SK-N-SH (cell line): ENCODE results near the gene HIBADH. TPM values are rescaled to one million over a fixed set of nuclear protein-coding genes. Genes with fewer than 3 reads are reported as not detected.
A peak's percentile ranks its signal among the peaks of the same experiment; 100 is the strongest.

Source experiments
- CTCF ChIA-PET: fragments of 300-600, 350-600 bp; formaldehyde crosslinking; extraction: SDS; loops from one replicate; lab custom pipeline; 2021; lab: Yijun Ruan, JAX
- POLR2A ChIA-PET: fragments of 350-600 bp; sonication (Branson Sonifier 250); formaldehyde crosslinking; extraction: SDS; loops from one replicate; lab custom pipeline; 2020; ENCODE audit warnings: antibody characterized with exemption, inconsistent platforms; lab: Yijun Ruan, JAX
- DNase-seq: peaks from one replicate; pipeline ENCODE4 v3.0.0; 2012
- H2AFZ ChIP-seq: fragments of 200-600 bp; sonication (generic); 2 replicates; pipeline ENCODE4 v1.8.1; 2016; ENCODE audit warnings: antibody characterized with exemption, mild to moderate bottlenecking, low read depth
- H3F3A ChIP-seq: fragments of 200-600 bp; sonication (generic); replicated peaks from 2 replicates; pipeline ENCODE3; 2016; ENCODE audit warnings: antibody characterized with exemption, mild to moderate bottlenecking; ENCODE audit not compliant: insufficient read depth
- H3K27ac ChIP-seq, 2 experiments: fragments of 200-500 bp in 1 of 2; fragments of 200-600 bp in 1 of 2; sonication (Bioruptor generic) in 1 of 2; sonication (generic), shearing (Covaris generic) in 1 of 2; 2 replicates each; pipeline versions ENCODE4 v1.5.1 to v1.6.1; 2014 to 2016; ENCODE audit warnings: low read depth in 2 of 2, inconsistent platforms in 1 of 2, low read length in 1 of 2, mild to moderate bottlenecking in 1 of 2, mixed read lengths in 1 of 2
- H3K27me3 ChIP-seq: fragments of 200-600 bp; sonication (generic), shearing (Covaris generic); 2 replicates; pipeline ENCODE4 v1.6.1; 2016; ENCODE audit warnings: mixed run types; ENCODE audit not compliant: insufficient read depth
- H3K36me3 ChIP-seq, 2 experiments: fragments of 200-500 bp in 1 of 2; fragments of 200-600 bp in 1 of 2; sonication (Bioruptor generic) in 1 of 2; sonication (generic) in 1 of 2; replicated peaks in 1 of 2; 2 replicates each; pipeline versions ENCODE3 to v1.5.1; 2014 to 2016; ENCODE audit warnings: low read length in 1 of 2, mild to moderate bottlenecking in 1 of 2; ENCODE audit not compliant: insufficient read depth in 2 of 2, control insufficient read depth in 1 of 2
- H3K4me1 ChIP-seq, 2 experiments: fragments of 200-500 bp in 1 of 2; fragments of 200-600 bp in 1 of 2; sonication (Bioruptor generic) in 1 of 2; sonication (generic), shearing (Covaris generic) in 1 of 2; 2 replicates each; pipeline versions ENCODE4 v1.5.1 to v1.6.1; 2014 to 2016; ENCODE audit warnings: low read depth in 1 of 2, low read length in 1 of 2, mixed run types in 1 of 2; ENCODE audit not compliant: insufficient read depth in 2 of 2, control insufficient read depth in 1 of 2
- H3K4me2 ChIP-seq: fragments of 200-600 bp; sonication (generic), shearing (Covaris generic); 2 replicates; pipeline ENCODE4 v1.6.1; 2017; ENCODE audit warnings: mixed run types
- H3K4me3 ChIP-seq, 2 experiments: fragments of 200-500 bp in 1 of 2; fragments of 200-600 bp in 1 of 2; sonication (Bioruptor generic) in 1 of 2; sonication (generic), shearing (Covaris generic) in 1 of 2; 2 replicates each; pipeline versions ENCODE4 v1.5.1 to v1.8.1; 2014 to 2016; ENCODE audit warnings: low read depth in 2 of 2, inconsistent platforms in 1 of 2, low read length in 1 of 2, mild to moderate bottlenecking in 1 of 2, mixed read lengths in 1 of 2, moderate library complexity in 1 of 2
- H3K79me2 ChIP-seq: fragments of 200-600 bp; sonication (generic); 2 replicates; pipeline ENCODE4 v1.8.1; 2017; ENCODE audit warnings: mild to moderate bottlenecking; ENCODE audit not compliant: insufficient read depth
- H3K9ac ChIP-seq: fragments of 200-600 bp; sonication (generic); 2 replicates; pipeline ENCODE4 v1.6.1; 2017; ENCODE audit warnings: mixed run types
- H3K9me2 ChIP-seq: fragments of 200-600 bp; sonication (generic); 2 replicates; pipeline ENCODE4 v1.6.1; 2017; ENCODE audit warnings: mixed run types
- H3K9me3 ChIP-seq: fragments of 200-600 bp; sonication (generic); 2 replicates; pipeline ENCODE4 v1.6.1; 2017; ENCODE audit warnings: mixed run types, mild to moderate bottlenecking, moderate library complexity
- H4K20me1 ChIP-seq: fragments of 200-600 bp; sonication (generic); 2 replicates; pipeline ENCODE4 v1.6.1; 2017; ENCODE audit warnings: mild to moderate bottlenecking, mixed run types; ENCODE audit not compliant: insufficient read depth
- FOSL2 ChIP-seq: IDR thresholded peaks from 2 replicates; pipeline ENCODE4 v1.4.0; 2012; ENCODE audit warnings: low read depth, mild to moderate bottlenecking, moderate library complexity, borderline replicate concordance
- GABPA ChIP-seq: IDR thresholded peaks from 2 replicates; pipeline ENCODE4 v1.4.0; 2012; ENCODE audit warnings: low read depth, mild to moderate bottlenecking
- NFIC ChIP-seq: IDR thresholded peaks from 2 replicates; pipeline ENCODE4 v1.4.0; 2012; ENCODE audit warnings: borderline replicate concordance
- RAD21 ChIP-seq: IDR thresholded peaks from 2 replicates; pipeline ENCODE4 v1.6.1; 2012; ENCODE audit warnings: mild to moderate bottlenecking, low read length
- RFX5 ChIP-seq: IDR thresholded peaks from 2 replicates; pipeline ENCODE4 v1.6.1; 2012; ENCODE audit warnings: mild to moderate bottlenecking, improper control_type of control experiment, low read length
- RXRA ChIP-seq: IDR thresholded peaks from 2 replicates; pipeline ENCODE4 v1.4.0; 2012; ENCODE audit warnings: low read depth, mild to moderate bottlenecking, borderline replicate concordance
- TAF1 ChIP-seq: IDR thresholded peaks from 2 replicates; pipeline ENCODE4 v1.6.1; 2012; ENCODE audit warnings: low read depth, mild to moderate bottlenecking, low read length, moderate library complexity, borderline replicate concordance
- TEAD4 ChIP-seq: IDR thresholded peaks from 2 replicates; pipeline ENCODE4 v1.4.0; 2012; ENCODE audit warnings: mild to moderate bottlenecking, borderline replicate concordance; ENCODE audit not compliant: insufficient read depth
- YY1 ChIP-seq: IDR thresholded peaks from 2 replicates; pipeline ENCODE4 v1.4.0; 2012; ENCODE audit warnings: low read depth, mild to moderate bottlenecking
- WGBS: methylation state at CpG from one replicate; pipeline ENCODE4 v1.1.6; 2017; ENCODE audit warnings: low lambda C conversion rate; 5-methylcytosine and 5-hydroxymethylcytosine counted together
- polyA plus RNA-seq, 3 experiments: library from polyadenylated mRNA; depleted of rRNA; stranded (reverse); fragments of >200 nt; gene quantifications; 2 replicates each; pipeline ENCODE4 v1.2.3, GENCODE V29; 2012
- TF ChIP-seq, protein P1 (sequence below): IDR thresholded peaks from 2 replicates; pipeline ENCODE4 v1.4.0; 2012; ENCODE audit warnings: low read depth, borderline replicate concordance
- TF ChIP-seq, protein P2 (sequence below): IDR thresholded peaks from 2 replicates; pipeline ENCODE4; 2012
- TF ChIP-seq, protein P3 (sequence below): IDR thresholded peaks from 2 replicates; pipeline ENCODE4 v1.4.0; 2012; ENCODE audit warnings: low read depth, borderline replicate concordance
- TF ChIP-seq, protein P4 (sequence below): IDR thresholded peaks from 2 replicates; pipeline ENCODE4 v1.4.0; 2012; ENCODE audit warnings: low read depth
- TF ChIP-seq, protein P5 (sequence below): fragments of 200-600 bp; sonication (generic); IDR thresholded peaks from 2 replicates; pipeline ENCODE4 v1.6.1; 2017; ENCODE audit warnings: antibody characterized with exemption, mild to moderate bottlenecking, moderate library complexity
- TF ChIP-seq, protein P6 (sequence below): fragments of 150-350 bp; IDR thresholded peaks from 2 replicates; pipeline ENCODE4 v1.6.1; 2017; ENCODE audit warnings: antibody characterized with exemption, low read length, low read depth, borderline replicate concordance

Gene HIBADH
- polyA plus RNA-seq, 1 of the 3 experiments (the other 2 are of a cell fraction), result 71.8 TPM

DNA sequence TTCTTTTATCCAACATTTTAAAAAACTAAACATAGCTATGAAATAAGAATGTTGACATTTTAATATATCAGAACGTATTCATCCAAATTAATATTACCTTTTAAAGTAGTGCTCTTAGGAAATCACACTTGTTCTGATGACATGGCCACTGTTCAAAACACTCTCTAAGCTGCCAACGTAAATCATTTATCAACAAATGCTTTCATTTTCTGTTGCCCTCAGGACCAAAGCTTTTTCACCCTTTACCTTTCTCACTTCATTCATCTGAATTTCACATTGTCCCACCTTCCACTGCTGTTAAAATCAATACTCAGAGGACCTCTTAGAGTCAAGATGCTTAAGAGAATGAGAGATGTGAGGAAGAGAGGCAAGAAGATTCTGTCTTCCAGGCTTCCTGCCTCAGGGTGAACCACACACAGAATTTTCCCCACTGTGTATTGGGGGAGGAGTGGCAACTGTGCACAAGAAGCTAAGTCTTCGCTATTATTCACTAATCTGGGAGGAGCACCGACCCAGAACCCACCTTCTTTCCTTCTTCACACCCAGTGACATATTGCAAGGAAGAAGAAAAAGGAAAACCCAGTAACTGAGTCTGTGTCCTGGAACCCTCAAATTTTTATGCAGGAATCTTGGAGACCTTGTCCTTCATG lies 21.0 kb downstream of the HIBADH start:
- H3K4me3 ChIP-seq, result no peak overlapping the region
- peaks cover 6% of the 10 kb centered on the region; the same call in 1 of the 2 replicates for H3K79me2 ChIP-seq
- ChIA-PET POLR2A (no interaction called here), CTCF (interaction anchor here (1.4 to 1.6 kb wide), 2 partner anchors 11 to 129 kb away, joined by 3 read pairs; no protein-coding TSS in a partner anchor)
- no peaks in the 10 kb centered on the region for H3K9me2 ChIP-seq
- peaks cover 0 to 9% of the 10 kb centered on the region in 2 experiments for H3K36me3 ChIP-seq
- no peak overlapping the region for H3K9ac ChIP-seq
- H3K4me1 ChIP-seq, result peaks cover 0 to 13% of the 10 kb centered on the region in 2 experiments; a peak in 2 of 4 replicates
- no peaks in the 10 kb centered on the region for H3K9me3 ChIP-seq
- H3F3A ChIP-seq, result peaks cover 11% of the 10 kb centered on the region
- TF ChIP-seq, protein P1, sequence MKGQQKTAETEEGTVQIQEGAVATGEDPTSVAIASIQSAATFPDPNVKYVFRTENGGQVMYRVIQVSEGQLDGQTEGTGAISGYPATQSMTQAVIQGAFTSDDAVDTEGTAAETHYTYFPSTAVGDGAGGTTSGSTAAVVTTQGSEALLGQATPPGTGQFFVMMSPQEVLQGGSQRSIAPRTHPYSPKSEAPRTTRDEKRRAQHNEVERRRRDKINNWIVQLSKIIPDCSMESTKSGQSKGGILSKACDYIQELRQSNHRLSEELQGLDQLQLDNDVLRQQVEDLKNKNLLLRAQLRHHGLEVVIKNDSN, result no peak
- peak overlapping the region in 1 of 2 experiments; percentile 35; a peak in 3 of 4 replicates for H3K27ac ChIP-seq
- peak overlapping the region; percentile 0; the same call in 1 of the 2 replicates for H3K4me2 ChIP-seq
- no peak for DNase-seq
- 86% methylated on average over 4 of the region's 4 CpGs for WGBS
- H3K27me3 ChIP-seq, result no peaks in the 10 kb centered on the region
- H2AFZ ChIP-seq, result no peak overlapping the region
- no peaks in the 10 kb centered on the region for H4K20me1 ChIP-seq

DNA sequence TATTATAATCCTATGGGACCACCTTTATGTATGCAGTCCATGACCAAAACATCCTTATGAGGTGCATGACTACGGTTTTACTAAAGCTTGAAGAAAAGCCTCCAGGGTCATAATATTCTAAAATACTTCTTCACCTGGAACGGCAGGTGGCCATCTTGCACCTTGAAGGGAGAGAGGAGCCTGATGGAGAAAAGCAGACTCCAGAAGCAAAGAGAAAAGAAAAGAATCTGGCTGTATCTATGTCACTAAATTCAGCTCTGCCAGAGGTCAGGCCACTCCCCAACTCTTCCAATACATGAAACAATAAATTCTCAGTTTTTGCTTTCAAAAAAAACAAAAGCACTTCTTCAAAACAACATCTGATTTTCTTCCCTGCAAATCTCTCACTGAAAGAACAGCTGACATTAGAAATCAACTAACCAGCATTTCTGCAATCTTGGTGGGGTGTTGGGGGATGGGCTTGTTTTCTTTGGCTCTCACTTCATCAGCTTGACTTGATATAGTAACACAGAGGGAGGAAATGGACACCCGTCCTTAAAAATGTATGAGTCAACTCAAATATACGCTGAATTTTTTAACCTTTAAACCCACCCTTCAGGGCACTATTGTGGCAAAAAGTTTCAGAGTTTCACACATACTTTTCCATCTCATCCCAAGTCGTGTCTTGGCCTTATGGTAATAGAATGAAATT lies 21.7 kb downstream of the HIBADH start:
- 41% methylated on average over 5 of the region's 5 CpGs for WGBS
- H3K27me3 ChIP-seq, result no peaks in the 10 kb centered on the region
- H3F3A ChIP-seq, result peaks cover 11% of the 10 kb centered on the region
- H3K9ac ChIP-seq, result no peak overlapping the region
- H3K4me2 ChIP-seq, result peak overlapping the region; percentile 55
- H3K79me2 ChIP-seq, result peaks cover 6% of the 10 kb centered on the region; the same call in 1 of the 2 replicates
- no peak for DNase-seq
- 0 out of 4 replicates have a peak overlapping the region, but pooled peaks of 1 of the 2 experiments have one; percentile 2 for H3K4me3 ChIP-seq
- no peaks in the 10 kb centered on the region for H3K9me3 ChIP-seq
- H3K27ac ChIP-seq, result peak overlapping the region in 1 of 2 experiments; percentile 35; a peak in 3 of 4 replicates
- no peak overlapping the region for H2AFZ ChIP-seq
- CTCF ChIA-PET, result interaction anchor here (0.6 to 1.6 kb wide), 3 partner anchors 10 to 453 kb away, joined by 3 read pairs; no protein-coding TSS in a partner anchor
- no peaks in the 10 kb centered on the region for H4K20me1 ChIP-seq
- peaks cover 0 to 5% of the 10 kb centered on the region in 2 experiments for H3K36me3 ChIP-seq
- no peaks in the 10 kb centered on the region for H3K9me2 ChIP-seq
- POLR2A ChIA-PET, result no interaction called here
- H3K4me1 ChIP-seq, result peaks cover 0 to 13% of the 10 kb centered on the region in 2 experiments; a peak in 2 of 4 replicates
- TF ChIP-seq NFIC (peak; percentile 92), RXRA (peak; percentile 63; the same call in 1 of the 2 replicates), YY1 (no peak), RAD21 (no peak), FOSL2 (peak; percentile 52; the same call in 1 of the 2 replicates), GABPA (no peak), TEAD4 (peak; percentile 54; the same call in 1 of the 2 replicates), TAF1 (no peak), RFX5 (no peak)
- TF ChIP-seq, protein P2, sequence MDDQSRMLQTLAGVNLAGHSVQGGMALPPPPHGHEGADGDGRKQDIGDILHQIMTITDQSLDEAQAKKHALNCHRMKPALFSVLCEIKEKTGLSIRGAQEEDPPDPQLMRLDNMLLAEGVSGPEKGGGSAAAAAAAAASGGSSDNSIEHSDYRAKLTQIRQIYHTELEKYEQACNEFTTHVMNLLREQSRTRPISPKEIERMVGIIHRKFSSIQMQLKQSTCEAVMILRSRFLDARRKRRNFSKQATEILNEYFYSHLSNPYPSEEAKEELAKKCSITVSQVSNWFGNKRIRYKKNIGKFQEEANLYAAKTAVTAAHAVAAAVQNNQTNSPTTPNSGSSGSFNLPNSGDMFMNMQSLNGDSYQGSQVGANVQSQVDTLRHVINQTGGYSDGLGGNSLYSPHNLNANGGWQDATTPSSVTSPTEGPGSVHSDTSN, result peak; percentile 84
- TF ChIP-seq, protein P3, sequence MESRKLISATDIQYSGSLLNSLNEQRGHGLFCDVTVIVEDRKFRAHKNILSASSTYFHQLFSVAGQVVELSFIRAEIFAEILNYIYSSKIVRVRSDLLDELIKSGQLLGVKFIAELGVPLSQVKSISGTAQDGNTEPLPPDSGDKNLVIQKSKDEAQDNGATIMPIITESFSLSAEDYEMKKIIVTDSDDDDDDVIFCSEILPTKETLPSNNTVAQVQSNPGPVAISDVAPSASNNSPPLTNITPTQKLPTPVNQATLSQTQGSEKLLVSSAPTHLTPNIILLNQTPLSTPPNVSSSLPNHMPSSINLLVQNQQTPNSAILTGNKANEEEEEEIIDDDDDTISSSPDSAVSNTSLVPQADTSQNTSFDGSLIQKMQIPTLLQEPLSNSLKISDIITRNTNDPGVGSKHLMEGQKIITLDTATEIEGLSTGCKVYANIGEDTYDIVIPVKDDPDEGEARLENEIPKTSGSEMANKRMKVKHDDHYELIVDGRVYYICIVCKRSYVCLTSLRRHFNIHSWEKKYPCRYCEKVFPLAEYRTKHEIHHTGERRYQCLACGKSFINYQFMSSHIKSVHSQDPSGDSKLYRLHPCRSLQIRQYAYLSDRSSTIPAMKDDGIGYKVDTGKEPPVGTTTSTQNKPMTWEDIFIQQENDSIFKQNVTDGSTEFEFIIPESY, result no peak
- TF ChIP-seq, protein P4, sequence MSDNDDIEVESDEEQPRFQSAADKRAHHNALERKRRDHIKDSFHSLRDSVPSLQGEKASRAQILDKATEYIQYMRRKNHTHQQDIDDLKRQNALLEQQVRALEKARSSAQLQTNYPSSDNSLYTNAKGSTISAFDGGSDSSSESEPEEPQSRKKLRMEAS, result no peak
- TF ChIP-seq, protein P5, sequence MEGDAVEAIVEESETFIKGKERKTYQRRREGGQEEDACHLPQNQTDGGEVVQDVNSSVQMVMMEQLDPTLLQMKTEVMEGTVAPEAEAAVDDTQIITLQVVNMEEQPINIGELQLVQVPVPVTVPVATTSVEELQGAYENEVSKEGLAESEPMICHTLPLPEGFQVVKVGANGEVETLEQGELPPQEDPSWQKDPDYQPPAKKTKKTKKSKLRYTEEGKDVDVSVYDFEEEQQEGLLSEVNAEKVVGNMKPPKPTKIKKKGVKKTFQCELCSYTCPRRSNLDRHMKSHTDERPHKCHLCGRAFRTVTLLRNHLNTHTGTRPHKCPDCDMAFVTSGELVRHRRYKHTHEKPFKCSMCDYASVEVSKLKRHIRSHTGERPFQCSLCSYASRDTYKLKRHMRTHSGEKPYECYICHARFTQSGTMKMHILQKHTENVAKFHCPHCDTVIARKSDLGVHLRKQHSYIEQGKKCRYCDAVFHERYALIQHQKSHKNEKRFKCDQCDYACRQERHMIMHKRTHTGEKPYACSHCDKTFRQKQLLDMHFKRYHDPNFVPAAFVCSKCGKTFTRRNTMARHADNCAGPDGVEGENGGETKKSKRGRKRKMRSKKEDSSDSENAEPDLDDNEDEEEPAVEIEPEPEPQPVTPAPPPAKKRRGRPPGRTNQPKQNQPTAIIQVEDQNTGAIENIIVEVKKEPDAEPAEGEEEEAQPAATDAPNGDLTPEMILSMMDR, result no peak
- TF ChIP-seq, protein P6, sequence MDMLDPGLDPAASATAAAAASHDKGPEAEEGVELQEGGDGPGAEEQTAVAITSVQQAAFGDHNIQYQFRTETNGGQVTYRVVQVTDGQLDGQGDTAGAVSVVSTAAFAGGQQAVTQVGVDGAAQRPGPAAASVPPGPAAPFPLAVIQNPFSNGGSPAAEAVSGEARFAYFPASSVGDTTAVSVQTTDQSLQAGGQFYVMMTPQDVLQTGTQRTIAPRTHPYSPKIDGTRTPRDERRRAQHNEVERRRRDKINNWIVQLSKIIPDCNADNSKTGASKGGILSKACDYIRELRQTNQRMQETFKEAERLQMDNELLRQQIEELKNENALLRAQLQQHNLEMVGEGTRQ, result no peak
- TF ChIP-seq, protein P1, result no peak
